Endodermal cell (in vitro differentiated cells): ENCODE data around the gene TMOD1. TPM values are rescaled to one million over a fixed set of nuclear protein-coding genes. Genes with fewer than 3 reads are reported as not detected.
"Not testable (repeated sequence)": the region's sequence is repeated elsewhere in the genome, so short reads cannot be mapped to it uniquely, and the experiment has no call there.

Source experiments
- DNase-seq: peaks from one replicate; pipeline ENCODE4 v3.0.0-alpha.2; 2017
- H3K27ac ChIP-seq: 2 replicates; pipeline ENCODE4 v1.5.1; 2013; ENCODE audit warnings: mild to moderate bottlenecking, low read depth, low read length, moderate library complexity
- H3K27me3 ChIP-seq: 2 replicates; pipeline ENCODE4 v1.6.1; 2013; ENCODE audit warnings: mild to moderate bottlenecking, low read length, moderate library complexity; ENCODE audit not compliant: insufficient read depth, control insufficient read depth, poor library complexity, severe bottlenecking
- H3K36me3 ChIP-seq: 2 replicates; pipeline ENCODE4 v1.7.0; 2013; ENCODE audit warnings: mild to moderate bottlenecking, low read length, moderate library complexity; ENCODE audit not compliant: control insufficient read depth, insufficient read depth
- H3K4me1 ChIP-seq: one replicate; pipeline ENCODE4 v1.7.0; 2013; ENCODE audit warnings: low read length; ENCODE audit not compliant: control insufficient read depth, insufficient read depth
- H3K4me3 ChIP-seq: 2 replicates; pipeline ENCODE4 v1.5.1; 2013; ENCODE audit warnings: mild to moderate bottlenecking, low read length, moderate library complexity
- H3K9ac ChIP-seq: 2 replicates; pipeline ENCODE4 v1.6.1; 2013; ENCODE audit warnings: mild to moderate bottlenecking, low read length, moderate library complexity; ENCODE audit not compliant: poor library complexity, severe bottlenecking; ENCODE audit errors: extremely low read depth
- H3K9me3 ChIP-seq: 2 replicates; pipeline ENCODE4 v1.6.1; 2013; ENCODE audit warnings: mild to moderate bottlenecking, low read length, moderate library complexity; ENCODE audit not compliant: control insufficient read depth
- H3K27ac Mint-ChIP-seq: 2 replicates; pipeline ENCODE4 v1.8.0; 2020; ENCODE audit warnings: mixed read lengths
- H3K27me3 Mint-ChIP-seq: 2 replicates; pipeline ENCODE4 v1.8.0; 2021; ENCODE audit warnings: mild to moderate bottlenecking, mixed read lengths; ENCODE audit not compliant: insufficient read depth
- H3K36me3 Mint-ChIP-seq: 2 replicates; pipeline ENCODE4 v1.8.0; 2020; ENCODE audit warnings: low read depth, mixed read lengths
- H3K4me1 Mint-ChIP-seq: 2 replicates; pipeline ENCODE4 v1.8.0; 2020; ENCODE audit warnings: mixed read lengths
- H3K4me3 Mint-ChIP-seq: 2 replicates; pipeline ENCODE4 v1.8.0; 2020; ENCODE audit warnings: mild to moderate bottlenecking, moderate library complexity, mixed read lengths
- H3K9me3 Mint-ChIP-seq: 2 replicates; pipeline ENCODE4 v1.8.0; 2020; ENCODE audit warnings: mild to moderate bottlenecking, mixed read lengths
- WGBS, 2 experiments: methylation state at CpG; one replicate each; pipeline versions ENCODE4 v1.1.5 to v1.1.7; 2013; ENCODE audit warnings: missing lambda C conversion rate in 2 of 2, mixed read lengths in 1 of 2; ENCODE audit not compliant: insufficient coverage in 1 of 2, insufficient read length in 1 of 2; 5-methylcytosine and 5-hydroxymethylcytosine counted together
- total RNA-seq, 2 donors: library from RNA; stranded (reverse); fragmentation: NEBNext Ultra II Directional in 1 of 2; extraction: Animal tissue kit (Norgen Biotek cat#: 25700) in 1 of 2; gene quantifications; 2 replicates in 1 of 2; 3 replicates in 1 of 2; pipeline ENCODE4 v1.2.1, GENCODE V29; 2021
- TF ChIP-seq, protein P1 (sequence below): fragments of 200-600 bp; sonication (generic); conservative IDR thresholded peaks from 2 replicates; pipeline ENCODE4 v1.5.0; 2021; ENCODE audit warnings: antibody characterized with exemption, mild to moderate bottlenecking

TMOD1 gene
- total RNA-seq, 2 donors from 2014 or later = 3.6 to 7.1 TPM

- H3K9ac ChIP-seq = not testable (repeated sequence)
These were observed 73.6 kb downstream of the TMOD1 start for GRCh38 chr9:97574921-97575672.

DNA sequence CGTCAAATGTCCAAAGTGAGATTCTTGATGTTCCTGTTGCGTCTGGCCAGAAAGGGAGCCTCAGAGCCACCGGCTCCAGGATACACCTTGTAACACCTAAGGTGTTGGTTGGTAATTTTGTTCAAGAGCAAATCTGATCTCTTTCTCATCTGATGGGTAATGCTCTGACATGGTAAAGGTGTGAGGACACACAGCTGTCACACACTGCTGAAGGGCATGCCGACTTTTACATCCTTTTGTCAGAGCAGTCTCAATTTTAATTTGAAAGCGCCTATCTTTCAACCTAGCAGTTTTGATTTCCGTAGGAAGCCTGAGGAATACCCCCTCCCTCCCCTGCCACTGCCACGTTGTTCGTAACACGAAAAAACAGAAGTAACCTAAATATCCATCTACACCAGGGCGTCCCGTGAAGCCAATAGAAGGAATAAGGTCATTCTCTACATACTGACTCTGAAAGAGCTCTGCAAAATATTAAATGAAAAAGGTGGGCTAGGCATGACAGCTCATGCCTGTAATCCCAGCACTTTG lies 74.3 kb downstream of the TMOD1 start:
- Histone ChIP-seq H3K27me3 (no peaks in the 10 kb centered on the region), H3K4me1 (no peaks in the 10 kb centered on the region), H3K9ac (no peak overlapping the region), H3K4me3 (no peak overlapping the region), H3K27ac (no peak overlapping the region), H3K9me3 (no peaks in the 10 kb centered on the region), H3K36me3 (no peaks in the 10 kb centered on the region)
- Mint-ChIP-seq H3K9me3 (peaks cover 8% of the 10 kb centered on the region), H3K36me3 (peaks cover 20% of the 10 kb centered on the region), H3K4me3 (no peak overlapping the region), H3K27ac (no peak overlapping the region), H3K4me1 (no peaks in the 10 kb centered on the region), H3K27me3 (no peaks in the 10 kb centered on the region)
- TF ChIP-seq, protein P1, sequence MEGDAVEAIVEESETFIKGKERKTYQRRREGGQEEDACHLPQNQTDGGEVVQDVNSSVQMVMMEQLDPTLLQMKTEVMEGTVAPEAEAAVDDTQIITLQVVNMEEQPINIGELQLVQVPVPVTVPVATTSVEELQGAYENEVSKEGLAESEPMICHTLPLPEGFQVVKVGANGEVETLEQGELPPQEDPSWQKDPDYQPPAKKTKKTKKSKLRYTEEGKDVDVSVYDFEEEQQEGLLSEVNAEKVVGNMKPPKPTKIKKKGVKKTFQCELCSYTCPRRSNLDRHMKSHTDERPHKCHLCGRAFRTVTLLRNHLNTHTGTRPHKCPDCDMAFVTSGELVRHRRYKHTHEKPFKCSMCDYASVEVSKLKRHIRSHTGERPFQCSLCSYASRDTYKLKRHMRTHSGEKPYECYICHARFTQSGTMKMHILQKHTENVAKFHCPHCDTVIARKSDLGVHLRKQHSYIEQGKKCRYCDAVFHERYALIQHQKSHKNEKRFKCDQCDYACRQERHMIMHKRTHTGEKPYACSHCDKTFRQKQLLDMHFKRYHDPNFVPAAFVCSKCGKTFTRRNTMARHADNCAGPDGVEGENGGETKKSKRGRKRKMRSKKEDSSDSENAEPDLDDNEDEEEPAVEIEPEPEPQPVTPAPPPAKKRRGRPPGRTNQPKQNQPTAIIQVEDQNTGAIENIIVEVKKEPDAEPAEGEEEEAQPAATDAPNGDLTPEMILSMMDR = no peak
- DNase-seq = no peak
- 81 to 93% methylated on average over 8 to 11 of the region's 11 CpGs for WGBS, 2 experiments

More at GRCh38 chr9:97574921-97575672, 73.6 kb downstream of the TMOD1 start:
- H3K4me3 Mint-ChIP-seq, H3K4me3 ChIP-seq, H3K4me1 Mint-ChIP-seq, H3K4me1 ChIP-seq, H3K9me3 Mint-ChIP-seq, H3K27ac Mint-ChIP-seq, H3K27me3 ChIP-seq, DNase-seq, H3K27ac ChIP-seq, H3K27me3 Mint-ChIP-seq, H3K9me3 ChIP-seq, H3K36me3 ChIP-seq: not testable (repeated sequence)
- peaks cover 23% of the 10 kb centered on the region for H3K36me3 Mint-ChIP-seq
- 89 to 92% methylated on average over 17 to 21 of the region's 21 CpGs for WGBS, 2 experiments

DNA sequence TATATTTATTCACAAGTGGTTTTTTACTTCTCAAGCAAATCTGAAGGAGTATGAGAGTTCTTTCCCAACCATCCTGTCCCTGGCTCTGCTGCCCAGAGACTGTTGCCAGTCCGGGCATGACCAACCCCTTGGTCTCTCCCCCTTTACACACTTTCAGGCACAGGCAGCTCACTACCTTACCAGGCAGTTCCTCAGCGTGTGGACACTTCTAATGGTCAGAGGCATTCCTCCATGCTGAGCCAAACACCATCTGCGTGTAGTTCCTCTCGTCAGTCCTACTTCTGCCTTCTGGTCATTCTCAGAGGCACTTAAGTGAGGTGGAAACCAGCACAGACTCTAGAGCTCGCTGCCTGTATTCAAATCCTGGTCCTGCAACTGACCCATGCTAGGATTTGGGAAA lies 75.6 kb downstream of the TMOD1 start:
- Histone ChIP-seq H3K4me3 (no peak overlapping the region), H3K27ac (no peak overlapping the region), H3K9ac (no peak overlapping the region), H3K27me3 (no peaks in the 10 kb centered on the region), H3K36me3 (no peaks in the 10 kb centered on the region), H3K4me1 (no peaks in the 10 kb centered on the region), H3K9me3 (no peaks in the 10 kb centered on the region)
- Mint-ChIP-seq H3K9me3 (peaks cover 8% of the 10 kb centered on the region), H3K4me1 (no peaks in the 10 kb centered on the region), H3K27ac (no peak overlapping the region), H3K27me3 (no peaks in the 10 kb centered on the region), H3K4me3 (no peak overlapping the region), H3K36me3 (peaks cover 19% of the 10 kb centered on the region)
- TF ChIP-seq, protein P1 = no peak
- WGBS, 2 experiments = 92 to 94% methylated on average over 5 of the region's 5 CpGs
- DNase-seq = no peak
